GM18511 (cell line): ENCODE measurements around the gene DOLPP1.

ENCODE experiments used
- ATAC-seq: cut with Tn5 transposase; IDR thresholded peaks from one replicate; pipeline ENCODE4 v1.9.1; 2021; ENCODE audit warnings: mild to moderate bottlenecking, moderate library complexity; ENCODE audit not compliant: unreplicated experiment

DOLPP1 gene

GRCh38 chr9:129063061-129063460 lies 17.9 kb upstream of the DOLPP1 start:
- ATAC-seq, result no peak

- ATAC-seq, result no peak
Measured at GRCh38 chr9:129064499-129064908, 16.4 kb upstream of the DOLPP1 start.

- no peak for ATAC-seq
Measured at GRCh38 chr9:129068110-129068509, 12.8 kb upstream of the DOLPP1 start.

GRCh38 chr9:129068990-129069861 lies 11.7 kb upstream of the DOLPP1 start:
- ATAC-seq, result peak; percentile 68

GRCh38 chr9:129069862-129070641 lies 10.9 kb upstream of the DOLPP1 start:
- ATAC-seq, result no peak

GRCh38 chr9:129070696-129071525 lies 10.0 kb upstream of the DOLPP1 start:
- no peak for ATAC-seq

- no peak for ATAC-seq
Measured at GRCh38 chr9:129071526-129072126, 9.3 kb upstream of the DOLPP1 start.

GRCh38 chr9:129072171-129072570 lies 8.7 kb upstream of the DOLPP1 start:
- no peak for ATAC-seq

- ATAC-seq, result no peak
Measured at GRCh38 chr9:129073404-129073803, 7.5 kb upstream of the DOLPP1 start.

- no peak for ATAC-seq
Measured at GRCh38 chr9:129074106-129074505, 6.8 kb upstream of the DOLPP1 start.

GRCh38 chr9:129075996-129076639 lies 4.8 kb upstream of the DOLPP1 start:
- no peak for ATAC-seq

- ATAC-seq, result no peak
Measured at GRCh38 chr9:129076640-129077037, 4.3 kb upstream of the DOLPP1 start.

- ATAC-seq, result no peak
Measured at GRCh38 chr9:129077236-129077635, 3.7 kb upstream of the DOLPP1 start.

GRCh38 chr9:129078691-129079503 lies 2.0 kb upstream of the DOLPP1 start:
- no peak for ATAC-seq

- ATAC-seq, result no peak
Measured at GRCh38 chr9:129079829-129080228, 1.1 kb upstream of the DOLPP1 start.

GRCh38 chr9:129080298-129080600 lies 662 bp upstream of the DOLPP1 start:
- ATAC-seq, result no peak

GRCh38 chr9:129081388-129081904 lies 535 bp downstream of the DOLPP1 start:
- no peak for ATAC-seq

- no peak for ATAC-seq
Measured at GRCh38 chr9:129084087-129084486, 3.2 kb downstream of the DOLPP1 start.

GRCh38 chr9:129089246-129089645 lies 8.3 kb downstream of the DOLPP1 start:
- no peak for ATAC-seq
